ENCODE data around the gene LCN2. TPM values are rescaled to one million over a fixed set of nuclear protein-coding genes. Genes with fewer than 3 reads are reported as not detected.

Gene LCN2
- total RNA-seq, 4 donors from 2014 or later = 0.58 to 222 (median 1.4) TPM; not detected in 1

GRCh38 chr9:128161215-128161902, 12.1 kb downstream of the LCN2 start:
- H3K27ac ChIP-seq = no peak overlapping the region
- H3K4me1 ChIP-seq = peaks cover 0 to 30% (median 7%) of the 10 kb centered on the region in 3 donors
- no peak for ATAC-seq
- no peaks in the 10 kb centered on the region for H3K27me3 ChIP-seq
- TF ChIP-seq POLR2AphosphoS5 (IDR thresholded peaks at IDR 0.05) (no peak), CTCF (IDR thresholded peaks at IDR 0.05) (no peak), POLR2A (IDR thresholded peaks at IDR 0.05) (no peak), EP300 (IDR thresholded peaks at IDR 0.05) (no peak)
- H3K36me3 ChIP-seq = peaks cover 0 to 39% of the 10 kb centered on the region in 2 donors
- 87 to 96% methylated on average over 7 to 11 of the region's 13 CpGs for WGBS, 2 donors (ENCODE audit: low coverage in 1 of 2)
- no peaks in the 10 kb centered on the region for H3K9me3 ChIP-seq
- no peak overlapping the region for H3K4me3 ChIP-seq

- 100% methylated on average over 1 of the region's 10 CpGs; no CpG with 5 or more reads in 1 of the 2 donors for WGBS, 2 donors (ENCODE audit: low coverage in 1 of 2)
- no peaks in the 10 kb centered on the region for H3K9me3 ChIP-seq
- H3K27ac ChIP-seq = no peak overlapping the region
- no peak overlapping the region for H3K4me3 ChIP-seq
- H3K27me3 ChIP-seq = no peaks in the 10 kb centered on the region
- H3K4me1 ChIP-seq = peaks cover 0 to 30% (median 7%) of the 10 kb centered on the region in 3 donors
- peaks cover 0 to 49% of the 10 kb centered on the region in 2 donors for H3K36me3 ChIP-seq
- TF ChIP-seq EP300 (IDR thresholded peaks at IDR 0.05) (no peak), POLR2AphosphoS5 (IDR thresholded peaks at IDR 0.05) (no peak), CTCF (IDR thresholded peaks at IDR 0.05) (no peak), POLR2A (IDR thresholded peaks at IDR 0.05) (no peak)
- no peak for ATAC-seq
Observed at GRCh38 chr9:128162215-128163026, 13.2 kb downstream of the LCN2 start.

GRCh38 chr9:128163027-128163515, 13.8 kb downstream of the LCN2 start:
- 90% methylated on average over 2 to 4 of the region's 6 CpGs for WGBS, 2 donors (ENCODE audit: low coverage in 1 of 2)
- Histone ChIP-seq H3K9me3 (no peaks in the 10 kb centered on the region), H3K4me3 (no peak overlapping the region), H3K27ac (no peak overlapping the region), H3K36me3 (peaks cover 0 to 56% of the 10 kb centered on the region in 2 donors), H3K4me1 (peaks cover 0 to 30% (median 7%) of the 10 kb centered on the region in 3 donors), H3K27me3 (no peaks in the 10 kb centered on the region)
- no peak for ATAC-seq
- no peak for TF ChIP-seq EP300 (IDR thresholded peaks at IDR 0.05)
- TF ChIP-seq POLR2AphosphoS5 (IDR thresholded peaks at IDR 0.05) = no peak
- no peak for TF ChIP-seq POLR2A (IDR thresholded peaks at IDR 0.05)
- no peak for TF ChIP-seq CTCF (IDR thresholded peaks at IDR 0.05)

- WGBS, 2 donors (ENCODE audit: low coverage in 1 of 2) = 100% methylated on average over 4 of the region's 10 CpGs; no CpG with 5 or more reads in 1 of the 2 donors
- Histone ChIP-seq H3K36me3 (peaks cover 0 to 62% of the 10 kb centered on the region in 2 donors), H3K27ac (no peak overlapping the region), H3K27me3 (no peaks in the 10 kb centered on the region), H3K4me3 (no peak overlapping the region), H3K9me3 (no peaks in the 10 kb centered on the region), H3K4me1 (peaks cover 0 to 30% (median 7%) of the 10 kb centered on the region in 3 donors)
- TF ChIP-seq POLR2A (IDR thresholded peaks at IDR 0.05) (no peak), POLR2AphosphoS5 (IDR thresholded peaks at IDR 0.05) (no peak), CTCF (IDR thresholded peaks at IDR 0.05) (no peak), EP300 (IDR thresholded peaks at IDR 0.05) (no peak)
- ATAC-seq = no peak
Observed at GRCh38 chr9:128163523-128164306, 14.5 kb downstream of the LCN2 start.
